Stimulated activated CD8-positive, alpha-beta memory T cell treated with anti-CD3 and anti-CD28 coated beads, Interleukin-7, amount 100 ng/mL, for 24 hours (primary cell): ENCODE results near the gene EPB42.
"Not testable (repeated sequence)": the region's sequence is repeated elsewhere in the genome, so short reads cannot be mapped to it uniquely, and the experiment has no call there.

Experiments
- DNase-seq: peaks from one replicate; pipeline ENCODE4 v3.0.0-alpha.2; 2020; ENCODE audit warnings: low read depth

The EPB42 gene

DNA sequence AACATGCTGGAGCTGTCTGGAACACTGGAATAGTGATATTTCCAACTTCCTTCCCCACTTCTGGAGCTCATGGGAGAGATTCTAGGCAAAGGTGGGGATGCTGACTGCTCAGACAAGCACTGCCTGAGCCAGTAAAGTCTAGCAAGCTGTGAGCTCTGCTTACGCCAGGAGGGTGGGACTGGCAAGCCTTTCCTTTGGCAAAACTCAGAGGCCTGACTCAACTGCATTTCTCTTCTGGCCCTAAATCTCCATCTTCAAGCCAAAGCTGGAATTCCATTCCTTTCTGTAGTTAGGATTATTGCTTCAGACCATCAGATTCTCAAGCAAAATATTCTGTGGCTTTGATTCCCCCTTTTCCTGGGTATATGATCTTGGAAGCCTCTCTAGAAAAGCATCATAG is 20.3 kb upstream of the EPB42 start:
- no peak for DNase-seq

GRCh38 chr15:43239732-43240491 is 19.1 kb upstream of the EPB42 start:
- no peak for DNase-seq

- no peak for DNase-seq
Observed at GRCh38 chr15:43238671-43239131, 17.9 kb upstream of the EPB42 start.

DNA sequence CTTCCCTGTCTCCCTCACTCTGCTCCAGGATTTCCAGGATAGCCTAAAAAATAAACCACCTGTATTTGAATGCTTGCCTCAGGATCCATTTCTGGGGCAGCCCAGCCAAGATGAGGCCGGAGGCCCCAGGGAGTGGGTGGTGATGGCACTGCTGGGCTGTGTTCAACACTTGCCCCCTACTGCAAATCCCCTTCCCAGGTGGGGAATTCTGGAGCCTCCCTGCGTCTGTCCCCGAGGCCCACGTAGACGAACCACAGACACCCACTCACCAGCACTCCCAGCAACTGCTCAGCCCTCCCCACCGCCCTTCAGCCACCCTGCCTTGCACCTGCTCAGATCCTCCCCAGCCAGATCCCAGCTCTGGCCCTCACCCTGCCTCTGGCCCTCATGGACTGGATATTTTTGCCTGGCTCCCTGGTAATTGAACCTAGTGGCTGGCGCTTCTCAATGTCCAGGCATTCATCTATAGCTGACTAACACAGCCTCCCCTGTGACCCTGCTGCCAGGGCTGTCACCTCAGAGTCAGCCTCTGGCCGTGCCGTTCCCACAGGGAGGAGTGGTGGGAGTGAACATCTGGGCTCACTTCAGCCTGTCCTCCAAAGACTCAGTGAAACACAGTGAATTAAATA is 17.1 kb upstream of the EPB42 start:
- DNase-seq, result no peak

DNA sequence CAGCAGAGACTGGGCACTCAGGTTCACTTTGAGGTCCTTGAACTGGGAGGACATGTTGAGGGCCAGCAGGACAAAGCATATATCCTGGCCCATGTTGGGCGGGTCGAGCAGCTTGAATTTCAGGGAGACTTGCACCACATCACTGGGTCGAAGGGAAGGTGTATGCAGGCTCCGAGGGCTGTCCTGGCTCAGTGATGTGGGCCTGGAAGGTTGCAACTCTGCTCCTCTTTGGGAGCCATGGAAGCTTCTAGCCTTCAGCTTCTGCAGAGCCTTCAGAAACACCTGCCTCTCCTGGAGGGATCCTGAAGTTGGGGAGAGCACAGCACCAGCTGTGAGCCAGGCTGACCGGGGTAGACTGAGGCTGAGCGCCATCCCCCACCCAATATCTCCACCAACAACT is 14.7 kb upstream of the EPB42 start:
- no peak for DNase-seq

DNA sequence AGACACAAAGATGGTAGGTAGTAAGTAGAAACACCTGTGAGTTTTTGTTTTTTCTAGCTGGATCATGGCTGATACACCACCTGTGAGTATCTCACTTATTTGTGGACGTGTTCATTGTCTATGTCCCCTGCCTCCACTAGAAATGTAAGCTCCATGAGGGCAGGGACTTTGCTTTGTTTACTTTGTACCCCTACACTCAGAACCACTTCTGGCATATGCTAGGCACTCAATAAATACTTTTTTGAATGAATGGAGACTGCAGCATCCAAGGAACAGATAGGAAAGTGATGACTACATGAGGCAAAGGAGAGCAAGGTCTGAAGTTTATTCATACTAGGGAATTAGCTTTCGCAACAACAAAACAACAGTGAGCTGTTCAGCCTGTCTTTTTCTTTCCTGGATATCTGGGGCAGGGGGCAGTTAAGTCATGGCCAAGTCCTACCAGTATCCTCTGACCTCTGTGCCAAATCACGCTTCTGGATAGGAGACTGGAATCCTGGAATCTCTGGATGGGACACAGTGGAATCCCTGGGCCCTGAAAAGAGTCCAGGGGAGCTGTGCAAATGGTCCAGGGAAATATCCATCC is 11.6 kb upstream of the EPB42 start:
- no peak for DNase-seq

DNA sequence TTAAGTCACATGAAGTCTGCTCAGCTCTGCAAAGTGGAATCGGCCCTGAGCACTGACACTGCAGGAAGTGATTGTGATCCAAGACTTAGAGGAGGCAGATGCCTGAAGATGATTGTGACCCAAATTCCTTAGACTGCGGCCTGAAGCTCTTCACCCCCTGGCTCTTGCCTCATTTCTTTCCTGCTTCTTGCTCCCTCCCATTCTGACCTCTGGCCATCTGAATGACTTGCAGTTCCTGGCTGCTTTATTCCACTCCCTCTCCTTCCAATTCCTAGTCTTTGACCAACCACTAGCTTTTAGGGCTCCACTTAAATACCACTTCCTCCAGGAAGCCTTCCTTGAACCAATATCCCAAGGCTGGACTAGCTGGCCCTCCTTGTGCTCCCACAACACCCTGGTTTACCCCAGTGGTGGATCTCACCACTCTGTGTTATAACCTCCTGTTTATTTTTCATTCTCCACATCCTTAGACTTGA is 9.9 kb upstream of the EPB42 start:
- DNase-seq, result no peak

DNA sequence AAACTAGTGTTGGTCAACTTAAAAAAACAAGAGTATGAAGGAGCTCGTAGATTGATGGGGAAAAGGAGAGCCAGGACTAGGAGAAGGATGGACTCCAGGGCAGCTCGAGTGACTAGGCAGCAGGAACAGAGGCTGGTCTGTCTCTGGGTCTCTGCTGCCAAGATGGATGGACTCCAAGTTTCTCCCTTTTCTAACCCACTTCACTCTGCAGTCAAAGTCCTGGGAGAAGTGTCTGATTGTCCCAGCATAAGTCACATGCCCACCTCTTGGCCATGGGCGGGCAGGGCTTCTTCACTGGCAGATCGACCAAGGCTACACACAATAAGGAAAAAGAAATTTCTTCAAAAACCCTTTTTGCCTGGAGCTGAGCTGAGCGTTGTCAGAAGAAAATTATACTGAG is 9.2 kb upstream of the EPB42 start:
- DNase-seq, result no peak

- DNase-seq, result no peak
Observed at GRCh38 chr15:43226436-43227305, 5.9 kb upstream of the EPB42 start.

- DNase-seq, result not testable (repeated sequence)
Observed at GRCh38 chr15:43225950-43226255, 5.1 kb upstream of the EPB42 start.

DNA sequence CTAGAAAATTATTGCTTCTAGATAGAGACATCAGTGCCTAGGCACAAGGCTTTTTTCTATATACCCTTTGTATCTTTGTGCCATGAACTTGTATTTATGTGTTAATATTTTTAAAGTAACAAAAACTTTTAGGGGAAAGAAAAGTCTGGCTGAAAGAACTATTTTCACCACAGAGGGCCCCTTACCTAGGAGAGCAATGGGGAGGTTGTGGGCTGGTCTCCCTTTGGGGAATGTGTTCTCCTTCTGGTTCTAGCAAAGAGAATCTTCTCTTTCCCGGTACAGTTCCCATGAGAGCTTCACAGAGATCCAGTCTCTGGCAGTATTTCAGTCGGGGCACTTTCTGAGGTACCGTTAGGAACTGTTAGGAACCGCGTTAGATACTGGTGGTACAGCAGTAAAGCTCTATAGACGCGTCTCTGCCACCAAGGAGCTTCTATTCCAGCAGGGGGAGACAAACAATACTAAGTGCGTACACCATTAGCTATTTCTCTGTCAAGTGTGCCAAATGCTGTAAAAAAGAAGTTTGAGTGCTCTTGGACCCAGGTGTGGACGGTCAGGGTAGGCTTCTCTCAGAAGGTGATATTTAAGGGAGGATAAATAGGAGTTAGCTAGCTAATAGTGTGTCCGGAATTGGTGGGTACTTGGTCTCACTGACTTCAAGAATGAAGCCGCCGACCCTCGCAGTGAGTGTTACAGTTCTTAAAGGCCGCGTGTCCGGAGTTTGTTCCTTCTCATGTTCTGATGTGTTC is 4.6 kb upstream of the EPB42 start:
- DNase-seq, result no peak

GRCh38 chr15:43221422-43221821 is 604 bp upstream of the EPB42 start:
- DNase-seq, result no peak

- DNase-seq, result no peak
Observed at GRCh38 chr15:43219929-43220928, 589 bp downstream of the EPB42 start.

DNA sequence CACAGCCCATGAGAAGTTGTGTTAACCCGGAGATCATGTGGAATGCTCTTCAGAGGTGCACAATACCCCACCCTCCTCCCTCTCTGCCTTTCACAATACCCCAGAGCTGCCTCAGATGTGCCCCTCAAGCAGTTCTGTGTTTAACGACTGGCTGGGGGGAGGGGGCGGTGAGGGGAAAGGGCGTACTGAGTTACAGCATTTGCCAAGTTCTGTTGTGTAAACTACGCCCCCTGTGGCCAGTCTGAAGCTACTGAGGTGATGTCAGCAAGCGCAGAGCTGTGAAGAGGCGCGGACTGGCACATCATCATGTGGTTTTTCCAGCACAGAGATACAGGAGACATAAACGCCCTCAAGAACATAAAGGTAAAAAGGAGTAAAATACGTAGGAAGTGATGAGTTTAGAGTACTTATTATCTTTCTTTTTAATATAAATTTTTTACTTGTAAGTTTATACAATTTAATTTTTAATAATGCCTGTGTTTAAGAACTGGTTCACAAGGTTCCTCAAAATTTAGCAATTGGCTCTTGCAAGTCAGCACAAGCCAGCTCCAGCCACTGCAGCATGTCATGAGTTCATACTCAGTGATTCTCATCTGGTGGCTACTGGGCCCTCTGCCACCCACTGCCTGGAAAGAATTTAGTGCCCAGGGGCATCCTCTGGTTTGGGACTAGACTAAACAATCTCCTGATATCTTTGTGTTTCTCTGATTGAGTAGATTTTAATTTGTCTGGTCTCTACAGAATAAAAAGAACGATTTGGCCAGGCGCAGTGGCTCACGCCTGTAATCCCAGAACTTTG is 1.7 kb downstream of the EPB42 start:
- DNase-seq, result no peak

- DNase-seq, result no peak
Observed at GRCh38 chr15:43215961-43216360, 4.9 kb downstream of the EPB42 start.

- no peak for DNase-seq
Observed at GRCh38 chr15:43214592-43215295, 6.1 kb downstream of the EPB42 start.

DNA sequence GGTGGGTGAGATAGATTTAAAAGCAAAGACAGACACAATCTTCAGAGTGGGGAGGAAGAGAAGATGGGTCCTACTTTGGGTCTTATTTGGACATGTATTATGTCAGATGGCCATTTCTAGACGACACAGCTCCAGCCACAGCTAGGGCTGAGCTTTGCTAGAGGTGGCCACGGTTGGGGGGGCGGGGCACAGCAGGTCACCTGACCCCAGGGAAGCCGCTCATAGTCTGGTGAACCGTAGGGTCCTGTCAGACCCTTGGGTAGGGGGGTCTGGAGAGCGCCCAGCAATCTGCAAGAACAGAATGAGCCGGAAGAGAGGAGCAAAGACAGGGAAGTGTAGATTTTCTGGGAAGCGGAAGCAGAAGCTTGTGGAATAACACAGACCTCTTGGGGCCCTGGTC is 6.6 kb downstream of the EPB42 start:
- no peak for DNase-seq

GRCh38 chr15:43213466-43213865 is 7.4 kb downstream of the EPB42 start:
- no peak for DNase-seq

DNA sequence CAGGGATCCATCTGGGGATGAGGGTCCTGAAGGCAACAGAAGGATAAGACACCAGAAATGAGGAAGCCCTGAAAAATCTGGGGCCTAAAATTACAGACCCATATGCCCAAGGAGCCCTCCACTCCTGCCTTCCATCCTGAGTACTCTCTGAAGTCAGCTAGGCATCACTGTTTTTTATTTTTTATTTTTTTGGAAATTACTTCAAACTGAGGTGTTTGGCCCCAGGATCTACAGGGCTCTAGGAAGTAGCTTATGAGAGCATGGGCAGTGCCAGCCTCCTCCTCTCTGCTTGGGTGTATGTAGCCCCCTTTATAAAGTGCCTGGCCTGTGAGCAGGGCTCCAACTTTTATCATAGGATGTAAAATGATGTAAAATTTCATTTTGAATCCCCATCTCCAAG is 7.9 kb downstream of the EPB42 start:
- no peak for DNase-seq
